H1 (cell line): Measurements from ENCODE around the gene TPSAB1. TPM values are rescaled to one million over a fixed set of nuclear protein-coding genes. Genes with fewer than 3 reads are reported as not detected.

Source experiments
- CTCF ChIA-PET: fragments of 300-600 bp; sonication (Branson Sonifier 250); formaldehyde crosslinking; loops from one replicate; lab custom pipeline; 2021; ENCODE audit not compliant: partially characterized antibody; lab: Charles Lee
- POLR2A ChIA-PET: fragments of 300-600 bp; sonication (Branson Sonifier 250); formaldehyde crosslinking; loops from one replicate; lab custom pipeline; 2021; ENCODE audit warnings: inconsistent platforms; ENCODE audit not compliant: partially characterized antibody; lab: Charles Lee
- DNase-seq, 2 experiments: peaks; one replicate each; pipeline versions ENCODE4 v3.0.0 to v3.0.0-alpha.2; 2010 to 2022; ENCODE audit warnings: low spot score in 2 of 2, low read depth in 1 of 2, mixed read lengths in 1 of 2
- FAIRE-seq: peaks from 2 replicates; lab custom pipeline; 2011; peaks lifted over from hg19 to GRCh38; lab: Jason Lieb, UNC
- H2AFZ ChIP-seq: 2 replicates; pipeline ENCODE4 v1.8.1; 2012; ENCODE audit warnings: low read length, inconsistent platforms
- H2AK5ac ChIP-seq: 2 replicates; pipeline ENCODE4 v1.6.1; 2013; ENCODE audit warnings: low read depth, low read length
- H2BK120ac ChIP-seq: replicated peaks from 2 replicates; pipeline ENCODE3; 2013; ENCODE audit warnings: low read depth, low read length, inconsistent platforms
- H2BK12ac ChIP-seq: 2 replicates; pipeline ENCODE4 v1.6.1; 2013; ENCODE audit warnings: low read depth, low read length
- H2BK15ac ChIP-seq: 2 replicates; pipeline ENCODE4 v1.6.1; 2013; ENCODE audit warnings: low read length
- H2BK20ac ChIP-seq: 2 replicates; pipeline ENCODE4 v1.6.1; 2013; ENCODE audit warnings: low read length
- H2BK5ac ChIP-seq: 2 replicates; pipeline ENCODE4 v1.6.1; 2013; ENCODE audit warnings: low read depth, low read length
- H3K14ac ChIP-seq: 2 replicates; pipeline ENCODE4 v1.6.1; 2013; ENCODE audit warnings: inconsistent platforms; ENCODE audit not compliant: insufficient read length
- H3K18ac ChIP-seq: 2 replicates; pipeline ENCODE4 v1.6.1; 2013; ENCODE audit warnings: low read length; ENCODE audit errors: extremely low read depth
- H3K23ac ChIP-seq: 2 replicates; pipeline ENCODE4 v1.6.1; 2013; ENCODE audit warnings: inconsistent platforms; ENCODE audit not compliant: insufficient read length
- H3K23me2 ChIP-seq: 2 replicates; pipeline ENCODE4 v1.6.1; 2013; ENCODE audit warnings: low read depth, low read length
- H3K27ac ChIP-seq: 2 replicates; pipeline ENCODE4 v1.6.1; 2011; ENCODE audit warnings: low read depth, low read length, inconsistent platforms
- H3K27me3 ChIP-seq, 4 experiments: replicated peaks in 1 of 4; 1 replicate in 1 of 4; 2 replicates in 3 of 4; pipeline versions ENCODE4 v1.6.1 to v1.8.1; 2011 to 2013; ENCODE audit warnings: low read length in 3 of 4, mild to moderate bottlenecking in 3 of 4, inconsistent platforms in 2 of 4, mixed read lengths in 2 of 4, moderate library complexity in 1 of 4; ENCODE audit not compliant: control insufficient read depth in 3 of 4, insufficient read depth in 3 of 4; ENCODE audit errors: extremely low read depth in 1 of 4
- H3K36me3 ChIP-seq, 4 experiments: 2 replicates each; pipeline versions ENCODE4 v1.6.1 to v1.8.1; 2011 to 2013; ENCODE audit warnings: mild to moderate bottlenecking in 4 of 4, low read length in 3 of 4, moderate library complexity in 2 of 4, control low read depth in 1 of 4, inconsistent platforms in 1 of 4; ENCODE audit not compliant: insufficient read depth in 4 of 4, control insufficient read depth in 2 of 4
- H3K4ac ChIP-seq: replicated peaks from 2 replicates; pipeline ENCODE3; 2013; ENCODE audit warnings: low read length, low read depth, mixed read lengths, inconsistent platforms; ENCODE audit not compliant: insufficient read length
- H3K4me1 ChIP-seq, 4 experiments: replicated peaks in 1 of 4; 1 replicate in 1 of 4; 2 replicates in 3 of 4; pipeline versions ENCODE4 v1.6.1 to v1.8.1; 2011 to 2013; ENCODE audit warnings: low read length in 3 of 4, inconsistent platforms in 2 of 4, mixed read lengths in 1 of 4; ENCODE audit not compliant: insufficient read depth in 4 of 4, control insufficient read depth in 3 of 4
- H3K4me2 ChIP-seq, 2 experiments: 2 replicates each; pipeline versions ENCODE4 v1.6.1 to v1.8.1; 2011 to 2013; ENCODE audit warnings: low read depth in 2 of 2, low read length in 2 of 2, control low read depth in 1 of 2, inconsistent platforms in 1 of 2, mild to moderate bottlenecking in 1 of 2; ENCODE audit not compliant: insufficient read depth in 1 of 2
- H3K4me3 ChIP-seq, 4 experiments: fragments of 200-600, 300-600 bp in 1 of 4; sonication (generic), shearing (Covaris generic), sonication (Bioruptor Twin) in 1 of 4; 2 replicates each; pipeline versions ENCODE4 v1.5.1 to v1.8.1; 2011 to 2016; ENCODE audit warnings: low read length in 4 of 4, low read depth in 3 of 4, control low read depth in 2 of 4, inconsistent platforms in 2 of 4, mild to moderate bottlenecking in 2 of 4, mixed read lengths in 1 of 4, moderate library complexity in 1 of 4; ENCODE audit not compliant: insufficient read depth in 2 of 4; ENCODE audit errors: extremely low read depth in 1 of 4
- H3K56ac ChIP-seq: replicated peaks from 2 replicates; pipeline ENCODE3; 2013; ENCODE audit warnings: low read depth, mild to moderate bottlenecking, mixed read lengths, low read length, inconsistent platforms; ENCODE audit not compliant: insufficient read length
- H3K79me1 ChIP-seq: 2 replicates; pipeline ENCODE4 v1.6.1; 2013; ENCODE audit warnings: low read depth, low read length, control low read depth
- H3K79me2 ChIP-seq, 2 experiments: 2 replicates each; pipeline versions ENCODE4 v1.6.1 to v1.8.1; 2012 to 2013; ENCODE audit warnings: low read length in 2 of 2, mild to moderate bottlenecking in 2 of 2, inconsistent platforms in 1 of 2; ENCODE audit not compliant: insufficient read depth in 2 of 2, control insufficient read depth in 1 of 2
- H3K9ac ChIP-seq, 4 experiments: replicated peaks in 1 of 4; 1 replicate in 1 of 4; 2 replicates in 3 of 4; pipeline versions ENCODE4 v1.6.1 to v1.8.1; 2011 to 2013; ENCODE audit warnings: low read depth in 3 of 4, low read length in 3 of 4, control low read depth in 2 of 4, mild to moderate bottlenecking in 2 of 4, moderate library complexity in 2 of 4, inconsistent platforms in 1 of 4; ENCODE audit errors: extremely low read depth in 1 of 4
- H3K9me3 ChIP-seq, 2 experiments: 2 replicates each; pipeline versions ENCODE4 v1.6.1 to v1.8.1; 2012 to 2013; ENCODE audit warnings: mild to moderate bottlenecking in 2 of 2, moderate library complexity in 2 of 2, control low read depth in 1 of 2, inconsistent platforms in 1 of 2, low read depth in 1 of 2, low read length in 1 of 2, mixed read lengths in 1 of 2; ENCODE audit not compliant: insufficient read depth in 2 of 2
- H4K20me1 ChIP-seq, 2 experiments: replicated peaks in 1 of 2; 2 replicates each; pipeline versions ENCODE3 to v1.8.1; 2011 to 2013; ENCODE audit warnings: inconsistent platforms in 2 of 2, low read length in 2 of 2, mild to moderate bottlenecking in 1 of 2; ENCODE audit not compliant: insufficient read depth in 2 of 2, control insufficient read depth in 1 of 2
- H4K5ac ChIP-seq: 2 replicates; pipeline ENCODE4 v1.6.1; 2013; ENCODE audit warnings: low read length, low read depth, mixed read lengths, inconsistent platforms; ENCODE audit not compliant: insufficient read length
- H4K8ac ChIP-seq: 2 replicates; pipeline ENCODE4 v1.8.0; 2013; ENCODE audit warnings: mild to moderate bottlenecking, moderate library complexity, low read length, inconsistent platforms; ENCODE audit not compliant: insufficient read depth; ENCODE audit errors: extremely low read depth
- H4K91ac ChIP-seq: replicated peaks from 2 replicates; pipeline ENCODE3; 2013; ENCODE audit warnings: low read length, mixed read lengths, inconsistent platforms; ENCODE audit not compliant: insufficient read length
- RNF2 ChIP-seq: fragments of 200-900, 300-1000 bp; sonication (generic); IDR thresholded peaks from 2 replicates; pipeline ENCODE4 v1.7.1; 2016; ENCODE audit warnings: borderline replicate concordance, low read depth, mild to moderate bottlenecking, antibody characterized with exemption, low read length; ENCODE audit not compliant: poor library complexity, severe bottlenecking; ENCODE audit errors: missing control alignments
- WGBS, 2 experiments: shearing (Covaris generic) in 1 of 2; methylation state at CpG; one replicate each; pipeline versions ENCODE4 v1.1.6 to v1.1.7; 2013 to 2015; ENCODE audit warnings: low lambda C conversion rate in 2 of 2, mixed read lengths in 2 of 2, inconsistent platforms in 1 of 2, low coverage in 1 of 2, missing lambda C conversion rate in 1 of 2; ENCODE audit not compliant: insufficient replicate concordance in 2 of 2, insufficient coverage in 1 of 2, insufficient read length in 1 of 2; ENCODE audit errors: extremely low coverage in 1 of 2, missing lambda C conversion rate in 1 of 2; 5-methylcytosine and 5-hydroxymethylcytosine counted together
- polyA plus RNA-seq, 7 experiments: library from polyadenylated mRNA; depleted of rRNA in 3 of 7; stranded (reverse) in 5 of 7; unstranded in 2 of 7; fragments of >200 nt in 5 of 7; fragments of 200-250 nt in 2 of 7; gene quantifications; 1 replicate in 5 of 7; 2 replicates in 1 of 7; 4 replicates in 1 of 7; pipeline versions ENCODE4 v1.2.1 to v1.2.3, GENCODE V29; 2011 to 2013; ENCODE audit warnings: missing spikeins in 2 of 7, mixed read lengths in 2 of 7
- total RNA-seq: library from RNA; stranded (reverse); fragmentation: NEBNext Ultra II Directional; extraction: Animal tissue kit (Norgen Biotek cat#: 25700); gene quantifications from 2 replicates; pipeline ENCODE4 v1.2.1, GENCODE V29; 2021

TPSAB1 gene
- total and polyA plus RNA-seq, 2 of the 8 experiments (the other 6 are each of a cell fraction or from before 2014, with no cell fraction given) = 0.09 TPM; not detected in 1

DNA sequence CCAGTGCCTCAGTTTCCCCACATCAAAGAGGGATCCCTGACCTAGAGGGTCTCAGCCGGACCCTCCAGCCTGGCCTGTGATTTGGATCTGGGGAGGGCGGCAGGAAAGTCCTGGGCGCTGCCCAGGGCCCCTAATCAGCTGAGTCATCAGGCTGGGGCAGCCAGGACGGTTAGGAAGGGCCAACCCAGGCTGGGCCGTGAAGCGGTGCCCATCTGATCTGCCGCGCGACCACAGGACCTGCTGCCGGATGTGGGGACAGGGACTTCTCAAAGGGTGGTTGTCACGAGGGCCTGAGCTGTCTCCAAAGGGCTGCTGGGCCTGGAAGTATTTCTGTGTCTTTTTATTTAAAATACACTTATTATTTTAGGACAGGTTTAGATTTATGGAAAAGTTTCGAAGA lies 4.4 kb downstream of the TPSAB1 start:
- Histone ChIP-seq H3K4me2 (no peak overlapping the region), H3K27ac (no peak overlapping the region), H3K56ac (no peak overlapping the region), H4K20me1 (peaks cover 0 to 3% of the 10 kb centered on the region in 2 experiments), H3K79me1 (no peaks in the 10 kb centered on the region), H4K5ac (no peak overlapping the region), H3K23ac (no peak overlapping the region), H3K4ac (no peak overlapping the region), H3K27me3 (peaks cover 0 to 11% (median 4%) of the 10 kb centered on the region in 4 experiments; a peak in 3 of 7 replicates), H4K91ac (no peak overlapping the region), H3K4me3 (no peak overlapping the region), H3K36me3 (no peaks in the 10 kb centered on the region)
- POLR2A ChIA-PET = interaction anchor here (1.3 kb wide), 1 partner anchor 46 kb away, joined by 4 read pairs; no protein-coding TSS in a partner anchor
- DNase-seq = no peak
- TF ChIP-seq RNF2 = no peak
- TF ChIP-seq, all 59 proteins: peak for 0
- H2BK15ac ChIP-seq = no peak overlapping the region
- no peak overlapping the region for H2BK120ac ChIP-seq
- H2AFZ ChIP-seq = no peak overlapping the region
- H3K9me3 ChIP-seq = no peaks in the 10 kb centered on the region
- H2BK20ac ChIP-seq = no peak overlapping the region
- CTCF ChIA-PET = no interaction called here
- H3K18ac ChIP-seq = no peak overlapping the region
- H3K9ac ChIP-seq = no peak overlapping the region
- H2BK5ac ChIP-seq = no peak overlapping the region
- H2BK12ac ChIP-seq = no peak overlapping the region
- no peak overlapping the region for H2AK5ac ChIP-seq
- peaks cover 2% of the 10 kb centered on the region; the same call in 1 of the 2 replicates for H3K23me2 ChIP-seq
- no peak for FAIRE-seq
- no peaks in the 10 kb centered on the region for H3K4me1 ChIP-seq
- H4K8ac ChIP-seq = no peak overlapping the region
- H3K14ac ChIP-seq = no peak overlapping the region
- H3K79me2 ChIP-seq = no peaks in the 10 kb centered on the region
- 83% methylated on average over 8 of the region's 12 CpGs; no CpG with 5 or more reads in 1 of the 2 experiments for WGBS, 2 experiments
